Measurements from ENCODE around the gene TPX2.
"Not testable (repeated sequence)": the region's sequence is repeated elsewhere in the genome, so short reads cannot be mapped to it uniquely, and the experiment has no call there.

Gene TPX2

GRCh38 chr20:31824125-31824485 lies 85.0 kb downstream of the TPX2 start:
- H3K9me3 ChIP-seq (ENCODE audit: insufficient read depth, low read depth, low read length) = no peaks in the 10 kb centered on the region
- H3K36me3 ChIP-seq (ENCODE audit: insufficient read depth, low read depth, low read length) = no peaks in the 10 kb centered on the region
- no peak overlapping the region for H3K27ac ChIP-seq (ENCODE audit: low read length)
- H3K4me1 ChIP-seq (ENCODE audit: insufficient read depth, low read length) = no peaks in the 10 kb centered on the region
- H3K9ac ChIP-seq (ENCODE audit: low read depth, low read length) = no peak overlapping the region
- no peaks in the 10 kb centered on the region for H3K27me3 ChIP-seq (ENCODE audit: insufficient read depth, low read length)
- H3K4me3 ChIP-seq (ENCODE audit: low read length) = no peak overlapping the region

- H3K4me3 ChIP-seq (ENCODE audit: low read length) = no peak overlapping the region
- H3K9me3 ChIP-seq (ENCODE audit: insufficient read depth, low read depth, low read length) = no peaks in the 10 kb centered on the region
- H3K9ac ChIP-seq (ENCODE audit: low read depth, low read length) = no peak overlapping the region
- no peaks in the 10 kb centered on the region for H3K36me3 ChIP-seq (ENCODE audit: insufficient read depth, low read depth, low read length)
- H3K4me1 ChIP-seq (ENCODE audit: insufficient read depth, low read length) = no peaks in the 10 kb centered on the region
- H3K27me3 ChIP-seq (ENCODE audit: insufficient read depth, low read length) = no peaks in the 10 kb centered on the region
- no peak overlapping the region for H3K27ac ChIP-seq (ENCODE audit: low read length)
Observed at GRCh38 chr20:31824554-31825313, 85.6 kb downstream of the TPX2 start.

- H3K27me3 ChIP-seq (ENCODE audit: insufficient read depth, low read length) = no peaks in the 10 kb centered on the region
- no peak overlapping the region for H3K9ac ChIP-seq (ENCODE audit: low read depth, low read length)
- no peaks in the 10 kb centered on the region for H3K9me3 ChIP-seq (ENCODE audit: insufficient read depth, low read depth, low read length)
- no peak overlapping the region for H3K27ac ChIP-seq (ENCODE audit: low read length)
- H3K4me1 ChIP-seq (ENCODE audit: insufficient read depth, low read length) = no peaks in the 10 kb centered on the region
- H3K4me3 ChIP-seq (ENCODE audit: low read length) = no peak overlapping the region
- H3K36me3 ChIP-seq (ENCODE audit: insufficient read depth, low read depth, low read length) = no peaks in the 10 kb centered on the region
Observed at GRCh38 chr20:31826074-31826473, 87.0 kb downstream of the TPX2 start.

- H3K27ac ChIP-seq (ENCODE audit: low read length) = no peak overlapping the region
- H3K9me3 ChIP-seq (ENCODE audit: insufficient read depth, low read depth, low read length) = no peaks in the 10 kb centered on the region
- H3K4me3 ChIP-seq (ENCODE audit: low read length) = no peak overlapping the region
- H3K27me3 ChIP-seq (ENCODE audit: insufficient read depth, low read length) = no peaks in the 10 kb centered on the region
- H3K4me1 ChIP-seq (ENCODE audit: insufficient read depth, low read length) = no peaks in the 10 kb centered on the region
- no peak overlapping the region for H3K9ac ChIP-seq (ENCODE audit: low read depth, low read length)
- no peaks in the 10 kb centered on the region for H3K36me3 ChIP-seq (ENCODE audit: insufficient read depth, low read depth, low read length)
Observed at GRCh38 chr20:31827059-31827458, 88.0 kb downstream of the TPX2 start.

- not testable (repeated sequence) for H3K9ac ChIP-seq (ENCODE audit: low read depth, low read length); H3K27me3 ChIP-seq (ENCODE audit: insufficient read depth, low read length); H3K27ac ChIP-seq (ENCODE audit: low read length); H3K4me1 ChIP-seq (ENCODE audit: insufficient read depth, low read length); H3K36me3 ChIP-seq (ENCODE audit: insufficient read depth, low read depth, low read length); H3K4me3 ChIP-seq (ENCODE audit: low read length); H3K9me3 ChIP-seq (ENCODE audit: insufficient read depth, low read depth, low read length)
Observed at GRCh38 chr20:31828016-31828415, 88.9 kb downstream of the TPX2 start.

- Histone ChIP-seq H3K4me1 (ENCODE audit: insufficient read depth, low read length) (no peaks in the 10 kb centered on the region), H3K4me3 (ENCODE audit: low read length) (no peak overlapping the region), H3K27ac (ENCODE audit: low read length) (no peak overlapping the region), H3K9me3 (ENCODE audit: insufficient read depth, low read depth, low read length) (no peaks in the 10 kb centered on the region), H3K27me3 (ENCODE audit: insufficient read depth, low read length) (no peaks in the 10 kb centered on the region), H3K9ac (ENCODE audit: low read depth, low read length) (no peak overlapping the region), H3K36me3 (ENCODE audit: insufficient read depth, low read depth, low read length) (no peaks in the 10 kb centered on the region)
Observed at GRCh38 chr20:31829731-31830130, 90.6 kb downstream of the TPX2 start.

GRCh38 chr20:31830406-31830981 lies 91.4 kb downstream of the TPX2 start:
- H3K27me3 ChIP-seq (ENCODE audit: insufficient read depth, low read length) = no peaks in the 10 kb centered on the region
- no peaks in the 10 kb centered on the region for H3K4me1 ChIP-seq (ENCODE audit: insufficient read depth, low read length)
- H3K4me3 ChIP-seq (ENCODE audit: low read length) = no peak overlapping the region
- no peak overlapping the region for H3K9ac ChIP-seq (ENCODE audit: low read depth, low read length)
- no peak overlapping the region for H3K27ac ChIP-seq (ENCODE audit: low read length)
- no peaks in the 10 kb centered on the region for H3K9me3 ChIP-seq (ENCODE audit: insufficient read depth, low read depth, low read length)
- H3K36me3 ChIP-seq (ENCODE audit: insufficient read depth, low read depth, low read length) = no peaks in the 10 kb centered on the region

- Histone ChIP-seq H3K36me3 (ENCODE audit: insufficient read depth, low read depth, low read length) (no peaks in the 10 kb centered on the region), H3K9ac (ENCODE audit: low read depth, low read length) (no peak overlapping the region), H3K4me3 (ENCODE audit: low read length) (no peak overlapping the region), H3K4me1 (ENCODE audit: insufficient read depth, low read length) (no peaks in the 10 kb centered on the region), H3K9me3 (ENCODE audit: insufficient read depth, low read depth, low read length) (no peaks in the 10 kb centered on the region), H3K27me3 (ENCODE audit: insufficient read depth, low read length) (no peaks in the 10 kb centered on the region), H3K27ac (ENCODE audit: low read length) (no peak overlapping the region)
Observed at GRCh38 chr20:31831211-31831610, 92.1 kb downstream of the TPX2 start.

- Histone ChIP-seq H3K27ac (ENCODE audit: low read length) (no peak overlapping the region), H3K36me3 (ENCODE audit: insufficient read depth, low read depth, low read length) (no peaks in the 10 kb centered on the region), H3K27me3 (ENCODE audit: insufficient read depth, low read length) (no peaks in the 10 kb centered on the region), H3K9me3 (ENCODE audit: insufficient read depth, low read depth, low read length) (no peaks in the 10 kb centered on the region), H3K4me1 (ENCODE audit: insufficient read depth, low read length) (no peaks in the 10 kb centered on the region), H3K9ac (ENCODE audit: low read depth, low read length) (no peak overlapping the region), H3K4me3 (ENCODE audit: low read length) (no peak overlapping the region)
Observed at GRCh38 chr20:31831771-31832306, 92.7 kb downstream of the TPX2 start.

GRCh38 chr20:31833130-31833930 lies 94.2 kb downstream of the TPX2 start:
- Histone ChIP-seq H3K27ac (ENCODE audit: low read length) (no peak overlapping the region), H3K27me3 (ENCODE audit: insufficient read depth, low read length) (no peaks in the 10 kb centered on the region), H3K4me3 (ENCODE audit: low read length) (no peak overlapping the region), H3K9me3 (ENCODE audit: insufficient read depth, low read depth, low read length) (no peaks in the 10 kb centered on the region), H3K9ac (ENCODE audit: low read depth, low read length) (no peak overlapping the region), H3K36me3 (ENCODE audit: insufficient read depth, low read depth, low read length) (no peaks in the 10 kb centered on the region), H3K4me1 (ENCODE audit: insufficient read depth, low read length) (no peaks in the 10 kb centered on the region)

GRCh38 chr20:31833931-31834521 lies 94.9 kb downstream of the TPX2 start:
- Histone ChIP-seq H3K27me3 (ENCODE audit: insufficient read depth, low read length) (no peaks in the 10 kb centered on the region), H3K4me1 (ENCODE audit: insufficient read depth, low read length) (no peaks in the 10 kb centered on the region), H3K4me3 (ENCODE audit: low read length) (no peak overlapping the region), H3K27ac (ENCODE audit: low read length) (no peak overlapping the region), H3K9me3 (ENCODE audit: insufficient read depth, low read depth, low read length) (no peaks in the 10 kb centered on the region), H3K9ac (ENCODE audit: low read depth, low read length) (no peak overlapping the region), H3K36me3 (ENCODE audit: insufficient read depth, low read depth, low read length) (no peaks in the 10 kb centered on the region)
